Tibial nerve (tissue), 4 donors: ENCODE measurements around the gene TMEM247.

Experiments used
- EP300 ChIP-seq, 2 donors: sonication (generic); formaldehyde crosslinking; IDR thresholded peaks; one replicate each; pipeline ENCODE4 v1.6.1; 2017; ENCODE audit warnings: antibody characterized with exemption in 2 of 2, mild to moderate bottlenecking in 1 of 2
- POLR2A ChIP-seq, 2 donors: fragments of 450-650 bp; IDR thresholded peaks; one replicate each; pipeline ENCODE4 v1.6.1; 2017; ENCODE audit warnings: antibody characterized with exemption in 2 of 2, mild to moderate bottlenecking in 2 of 2, moderate library complexity in 2 of 2
- TF ChIP-seq, protein P1 (sequence below), 5 experiments: fragments of 200-600 bp in 3 of 5; fragments of 450-650 bp in 2 of 5; sonication (generic) in 3 of 5; IDR thresholded peaks; one replicate each; pipeline ENCODE4 v1.5.1; 2016 to 2019; ENCODE audit warnings: antibody characterized with exemption in 5 of 5, mild to moderate bottlenecking in 3 of 5, moderate library complexity in 2 of 5

DNA sequence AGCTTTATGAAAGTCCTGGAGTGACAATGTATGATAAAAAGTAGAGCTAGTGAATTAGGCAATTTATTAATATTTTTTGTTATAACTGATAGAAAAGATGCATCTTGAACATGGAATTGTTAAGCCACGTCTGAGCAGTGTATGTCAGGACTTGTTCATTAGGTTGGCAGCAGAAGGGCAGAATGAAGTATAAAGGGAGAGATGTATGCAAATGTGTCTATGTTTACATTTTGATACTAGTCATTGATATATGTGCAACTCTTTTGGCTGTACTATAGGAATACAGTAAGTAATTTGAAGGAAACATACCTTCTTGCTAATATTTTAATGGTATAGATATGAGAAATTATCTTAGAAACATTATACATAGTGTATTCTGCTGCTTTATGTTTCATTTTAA, 49.0 kb upstream of the TMEM247 start:
- TF ChIP-seq, protein P1, sequence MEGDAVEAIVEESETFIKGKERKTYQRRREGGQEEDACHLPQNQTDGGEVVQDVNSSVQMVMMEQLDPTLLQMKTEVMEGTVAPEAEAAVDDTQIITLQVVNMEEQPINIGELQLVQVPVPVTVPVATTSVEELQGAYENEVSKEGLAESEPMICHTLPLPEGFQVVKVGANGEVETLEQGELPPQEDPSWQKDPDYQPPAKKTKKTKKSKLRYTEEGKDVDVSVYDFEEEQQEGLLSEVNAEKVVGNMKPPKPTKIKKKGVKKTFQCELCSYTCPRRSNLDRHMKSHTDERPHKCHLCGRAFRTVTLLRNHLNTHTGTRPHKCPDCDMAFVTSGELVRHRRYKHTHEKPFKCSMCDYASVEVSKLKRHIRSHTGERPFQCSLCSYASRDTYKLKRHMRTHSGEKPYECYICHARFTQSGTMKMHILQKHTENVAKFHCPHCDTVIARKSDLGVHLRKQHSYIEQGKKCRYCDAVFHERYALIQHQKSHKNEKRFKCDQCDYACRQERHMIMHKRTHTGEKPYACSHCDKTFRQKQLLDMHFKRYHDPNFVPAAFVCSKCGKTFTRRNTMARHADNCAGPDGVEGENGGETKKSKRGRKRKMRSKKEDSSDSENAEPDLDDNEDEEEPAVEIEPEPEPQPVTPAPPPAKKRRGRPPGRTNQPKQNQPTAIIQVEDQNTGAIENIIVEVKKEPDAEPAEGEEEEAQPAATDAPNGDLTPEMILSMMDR (IDR thresholded peaks at IDR 0.05): no peak
- TF ChIP-seq POLR2A (IDR thresholded peaks at IDR 0.05) (no peak), EP300 (IDR thresholded peaks at IDR 0.05) (no peak)
